GM10266 (cell line): ENCODE measurements around the gene SLC25A47.

Experiments used
- DNase-seq: peaks from one replicate; pipeline ENCODE4 v3.0.0; 2012; ENCODE audit errors: extremely low spot score
- CTCF ChIP-seq: IDR thresholded peaks from 2 replicates; pipeline ENCODE4 v1.5.1; 2012; ENCODE audit warnings: mild to moderate bottlenecking, low read depth; ENCODE audit not compliant: control insufficient read depth, insufficient read depth; ENCODE audit errors: missing control alignments

Gene SLC25A47

GRCh38 chr14:100314724-100315123 lies 8.4 kb upstream of the SLC25A47 start:
- DNase-seq = no peak
- TF ChIP-seq CTCF = no peak

- no peak for DNase-seq
- no peak for TF ChIP-seq CTCF
Observed at GRCh38 chr14:100317389-100317788, 5.8 kb upstream of the SLC25A47 start.

GRCh38 chr14:100317912-100318808 lies 5.0 kb upstream of the SLC25A47 start:
- peak; percentile 79 for DNase-seq

GRCh38 chr14:100320157-100320856 lies 2.8 kb upstream of the SLC25A47 start:
- no peak for DNase-seq
- TF ChIP-seq CTCF = no peak

More at GRCh38 chr14:100317912-100318808, 5.0 kb upstream of the SLC25A47 start:
- peak; percentile 76 for TF ChIP-seq CTCF

GRCh38 chr14:100321473-100322137 lies 1.5 kb upstream of the SLC25A47 start:
- DNase-seq = no peak
- no peak for TF ChIP-seq CTCF

- no peak for DNase-seq
- TF ChIP-seq CTCF = no peak
Observed at GRCh38 chr14:100322138-100322957, 791 bp upstream of the SLC25A47 start.
